Ascending aorta (tissue), 2 donors: ENCODE results near the gene CFAP74. TPM values are rescaled to one million over a fixed set of nuclear protein-coding genes. Genes with fewer than 3 reads are reported as not detected.

Experiments
- DNase-seq, 2 donors: peaks; one replicate each; pipeline ENCODE4 v3.0.0-alpha.2; 2019; ENCODE audit warnings: low spot score in 2 of 2
- H3K27ac ChIP-seq, 2 donors: fragments of 200-600 bp; sonication (generic); one replicate each; pipeline ENCODE4 v1.5.1; 2016 to 2017; ENCODE audit warnings: mild to moderate bottlenecking in 1 of 2
- H3K27me3 ChIP-seq: fragments of 200-600 bp; sonication (generic); one replicate; pipeline ENCODE4 v1.5.1; 2017
- H3K36me3 ChIP-seq, 2 donors: fragments of 200-600 bp; sonication (generic); one replicate each; pipeline ENCODE4 v1.5.1; 2016
- H3K4me1 ChIP-seq, 2 donors: fragments of 200-600 bp; sonication (generic); one replicate each; pipeline ENCODE4 v1.5.1; 2016 to 2017; ENCODE audit warnings: mild to moderate bottlenecking in 1 of 2
- H3K4me3 ChIP-seq, 2 donors: fragments of 200-600 bp; sonication (generic); one replicate each; pipeline ENCODE4 v1.5.1; 2016 to 2017; ENCODE audit warnings: mild to moderate bottlenecking in 1 of 2
- H3K9me3 ChIP-seq, 2 donors: fragments of 200-600 bp; sonication (generic); one replicate each; pipeline ENCODE4 v1.5.1; 2016
- intact Hi-C: fragments of 100-400 bp; cut with DNase I; formaldehyde crosslinking; loops from one replicate; pipeline ENCODE4 v1.15.1; 2023
- total RNA-seq: library from RNA; depleted of rRNA; stranded (reverse); fragments of >200 nt; gene quantifications from one replicate; pipeline ENCODE4 v1.1.0, GENCODE V29; 2016
- TF ChIP-seq, protein P1 (sequence below), 3 experiments: fragments of 200-600 bp in 2 of 3; fragments of 450-650 bp in 1 of 3; sonication (generic) in 2 of 3; IDR thresholded peaks; one replicate each; pipeline ENCODE4 v1.5.1; 2016 to 2019; ENCODE audit warnings: antibody characterized with exemption in 3 of 3, mild to moderate bottlenecking in 1 of 3, moderate library complexity in 1 of 3

The CFAP74 gene
- total RNA-seq, 1 donor from 2014 or later, result not detected

DNA sequence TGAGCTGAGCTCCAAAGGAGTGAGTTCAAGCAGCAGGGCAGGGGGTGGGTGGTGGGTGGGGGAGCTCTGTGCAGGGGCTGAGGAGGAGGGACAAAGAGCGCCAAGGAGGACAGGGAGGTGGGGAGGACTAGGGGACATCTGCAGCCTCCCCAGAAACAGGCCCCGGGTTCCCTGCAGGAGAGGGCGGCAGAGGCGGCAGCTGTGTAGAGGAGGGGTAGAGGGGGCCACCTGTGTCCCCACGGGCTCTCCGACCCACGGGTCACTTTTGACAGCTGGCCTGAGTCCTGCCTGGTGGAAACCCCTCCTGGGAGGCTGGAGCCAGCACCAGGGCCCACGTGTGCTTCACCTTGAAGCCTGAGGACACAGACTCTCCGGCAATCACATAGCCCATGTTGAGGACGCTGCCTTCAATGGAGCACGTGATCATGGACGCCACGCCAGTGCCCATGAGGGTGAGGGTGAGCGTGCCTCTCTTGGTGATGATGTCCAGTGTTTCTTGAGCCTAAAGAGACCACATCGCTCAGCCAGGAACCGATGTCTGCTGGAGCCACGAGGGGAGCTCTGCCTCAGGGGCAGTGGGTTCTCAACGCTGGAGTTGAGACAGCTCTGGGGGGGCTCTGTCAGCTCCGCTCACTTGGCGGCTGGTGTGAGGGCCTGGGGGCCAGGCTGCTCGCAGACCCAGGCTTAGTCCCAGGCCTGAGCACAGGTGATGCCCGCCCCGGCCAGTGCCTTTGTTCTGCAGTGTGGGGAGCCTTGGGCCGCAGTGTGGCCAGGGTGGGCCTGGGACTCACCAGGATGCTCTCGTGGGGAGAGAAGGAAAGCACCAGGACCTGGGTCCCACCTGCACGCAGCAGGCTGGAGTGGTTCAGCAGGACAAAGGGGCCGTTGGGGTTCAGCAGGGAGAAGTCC lies 77.9 kb downstream of the CFAP74 start:
- no peak overlapping the region for H3K4me3 ChIP-seq
- TF ChIP-seq, protein P1, sequence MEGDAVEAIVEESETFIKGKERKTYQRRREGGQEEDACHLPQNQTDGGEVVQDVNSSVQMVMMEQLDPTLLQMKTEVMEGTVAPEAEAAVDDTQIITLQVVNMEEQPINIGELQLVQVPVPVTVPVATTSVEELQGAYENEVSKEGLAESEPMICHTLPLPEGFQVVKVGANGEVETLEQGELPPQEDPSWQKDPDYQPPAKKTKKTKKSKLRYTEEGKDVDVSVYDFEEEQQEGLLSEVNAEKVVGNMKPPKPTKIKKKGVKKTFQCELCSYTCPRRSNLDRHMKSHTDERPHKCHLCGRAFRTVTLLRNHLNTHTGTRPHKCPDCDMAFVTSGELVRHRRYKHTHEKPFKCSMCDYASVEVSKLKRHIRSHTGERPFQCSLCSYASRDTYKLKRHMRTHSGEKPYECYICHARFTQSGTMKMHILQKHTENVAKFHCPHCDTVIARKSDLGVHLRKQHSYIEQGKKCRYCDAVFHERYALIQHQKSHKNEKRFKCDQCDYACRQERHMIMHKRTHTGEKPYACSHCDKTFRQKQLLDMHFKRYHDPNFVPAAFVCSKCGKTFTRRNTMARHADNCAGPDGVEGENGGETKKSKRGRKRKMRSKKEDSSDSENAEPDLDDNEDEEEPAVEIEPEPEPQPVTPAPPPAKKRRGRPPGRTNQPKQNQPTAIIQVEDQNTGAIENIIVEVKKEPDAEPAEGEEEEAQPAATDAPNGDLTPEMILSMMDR (IDR thresholded peaks at IDR 0.05), result no peak
- intact Hi-C loops, result no loop called here
- no peak for DNase-seq
- no peaks in the 10 kb centered on the region for H3K9me3 ChIP-seq
- no peaks in the 10 kb centered on the region for H3K36me3 ChIP-seq
- no peaks in the 10 kb centered on the region for H3K4me1 ChIP-seq
- H3K27ac ChIP-seq, result no peak overlapping the region
- H3K27me3 ChIP-seq, result no peaks in the 10 kb centered on the region

DNA sequence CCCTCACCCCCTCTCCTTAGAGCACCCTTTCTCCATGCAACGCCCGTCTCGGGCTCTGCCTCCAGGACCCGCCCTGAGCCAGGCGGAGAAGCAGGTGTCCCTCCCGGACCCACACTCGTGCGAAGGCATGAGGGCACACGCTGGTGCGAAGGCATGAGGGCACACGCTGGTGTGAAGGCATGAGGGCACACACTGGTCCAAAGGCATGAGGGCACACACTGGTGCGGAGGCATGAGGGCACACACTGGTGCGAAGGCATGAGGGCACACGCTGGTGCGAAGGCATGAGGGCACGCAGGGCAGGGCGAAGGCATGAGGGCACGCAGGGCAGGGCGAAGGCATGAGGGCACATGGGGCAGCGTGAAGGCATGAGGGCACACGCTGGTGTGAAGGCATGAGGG lies 78.7 kb downstream of the CFAP74 start:
- no peaks in the 10 kb centered on the region for H3K36me3 ChIP-seq
- no peak overlapping the region for H3K27ac ChIP-seq
- no peak overlapping the region for H3K4me3 ChIP-seq
- H3K9me3 ChIP-seq, result no peaks in the 10 kb centered on the region
- no peaks in the 10 kb centered on the region for H3K27me3 ChIP-seq
- no peak for DNase-seq
- intact Hi-C loops, result no loop called here
- H3K4me1 ChIP-seq, result no peaks in the 10 kb centered on the region
- TF ChIP-seq, protein P1 (IDR thresholded peaks at IDR 0.05), result no peak

DNA sequence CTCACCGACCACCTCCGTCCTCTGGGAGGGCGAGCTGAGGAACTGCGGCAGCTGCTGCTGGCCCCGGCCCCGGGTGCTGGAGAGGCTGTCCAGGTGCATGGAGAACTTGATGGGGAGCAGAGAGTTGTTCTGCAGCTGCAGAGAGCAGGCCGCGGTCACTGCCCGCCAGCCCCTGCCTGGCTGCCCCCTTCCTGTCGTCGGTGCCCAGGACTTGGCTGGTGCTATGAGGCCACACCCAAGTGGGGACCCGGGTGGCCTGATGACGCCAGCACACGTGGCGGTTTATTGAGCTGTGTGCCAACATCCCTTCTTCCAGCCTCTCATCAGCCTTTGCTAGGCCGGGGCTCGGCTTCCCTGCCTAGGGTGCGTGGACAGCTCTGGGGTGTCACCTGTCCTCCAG lies 79.2 kb downstream of the CFAP74 start:
- Histone ChIP-seq H3K27ac (no peak overlapping the region), H3K4me1 (no peaks in the 10 kb centered on the region), H3K36me3 (no peaks in the 10 kb centered on the region), H3K27me3 (no peaks in the 10 kb centered on the region), H3K4me3 (no peak overlapping the region), H3K9me3 (no peaks in the 10 kb centered on the region)
- intact Hi-C loops, result no loop called here
- no peak for DNase-seq
- TF ChIP-seq, protein P1 (IDR thresholded peaks at IDR 0.05), result no peak

DNA sequence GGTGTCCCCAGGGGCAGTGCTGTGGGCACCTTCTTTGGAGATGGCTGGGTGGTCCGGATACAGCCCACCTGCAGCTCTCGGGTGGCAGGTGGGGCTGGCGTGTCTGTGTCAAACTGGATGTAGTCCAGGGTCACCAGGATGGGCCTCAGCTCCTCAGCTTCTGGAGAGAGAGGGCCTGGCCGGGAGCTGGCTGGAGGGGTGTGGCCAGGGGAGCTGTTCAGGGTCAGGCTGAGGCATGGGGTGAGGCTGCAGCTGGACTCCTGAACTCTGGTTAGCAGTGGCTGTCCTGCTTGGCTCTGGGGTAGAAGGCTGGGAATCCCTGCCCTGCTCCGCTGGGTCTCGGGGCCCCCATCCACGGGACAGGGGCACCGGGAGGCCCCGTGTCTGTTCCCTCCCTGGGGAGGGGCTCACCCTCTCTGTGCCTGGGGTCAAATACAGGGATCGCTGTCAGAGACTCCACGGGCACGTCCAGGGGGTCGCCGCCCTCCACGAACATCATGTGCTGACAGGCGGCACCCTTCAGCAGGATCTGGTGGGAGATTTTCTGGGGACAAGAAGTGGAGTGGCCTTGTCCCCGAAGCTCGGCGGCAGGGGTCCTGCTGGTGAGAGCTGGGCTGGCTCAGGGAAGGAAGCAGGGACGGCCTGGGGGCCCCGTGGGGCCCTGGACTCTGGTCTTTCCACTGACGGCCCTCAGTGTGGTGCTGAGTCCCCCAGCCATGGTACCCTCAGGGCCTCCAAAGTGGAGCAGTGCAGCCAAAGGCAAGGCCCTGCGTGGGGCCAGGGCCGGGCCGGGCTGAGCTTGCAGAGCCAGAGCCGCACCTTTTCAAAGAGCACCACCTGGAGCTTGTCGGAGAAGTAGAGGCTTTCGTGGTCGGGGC lies 80.4 kb downstream of the CFAP74 start:
- Histone ChIP-seq H3K27ac (no peak overlapping the region), H3K27me3 (no peaks in the 10 kb centered on the region), H3K4me1 (peaks cover 7% of the 10 kb centered on the region in 2 donors), H3K4me3 (no peak overlapping the region), H3K36me3 (no peaks in the 10 kb centered on the region), H3K9me3 (no peaks in the 10 kb centered on the region)
- DNase-seq, result no peak
- intact Hi-C loops, result no loop called here
- TF ChIP-seq, protein P1 (IDR thresholded peaks at IDR 0.05), result no peak

DNA sequence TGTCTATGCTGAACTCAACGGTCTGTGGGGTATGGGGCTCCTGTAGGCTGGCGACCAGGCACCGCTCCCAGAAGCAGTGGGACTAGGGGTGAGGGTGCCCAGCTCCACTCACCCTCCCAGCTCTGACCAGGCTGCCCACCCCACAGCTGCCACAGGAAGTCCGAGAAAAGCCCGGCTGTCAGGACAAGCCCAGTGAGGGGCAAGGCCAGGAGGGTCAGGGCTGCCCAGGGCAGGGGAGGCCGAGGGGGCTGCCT lies 81.0 kb downstream of the CFAP74 start:
- Histone ChIP-seq H3K27me3 (no peaks in the 10 kb centered on the region), H3K4me1 (peaks cover 7% of the 10 kb centered on the region in 2 donors), H3K9me3 (no peaks in the 10 kb centered on the region), H3K27ac (no peak overlapping the region), H3K36me3 (no peaks in the 10 kb centered on the region), H3K4me3 (no peak overlapping the region)
- intact Hi-C loops, result no loop called here
- DNase-seq, result no peak
- TF ChIP-seq, protein P1 (IDR thresholded peaks at IDR 0.05), result no peak
